HFF-Myc (cell line): ENCODE results near the gene CES5A.
"Not testable (repeated sequence)": the region's sequence is repeated elsewhere in the genome, so short reads cannot be mapped to it uniquely, and the experiment has no call there.

Experiments
- DNase-seq: peaks from one replicate; pipeline ENCODE4 v3.0.0-alpha.2; 2011; ENCODE audit warnings: low read depth; ENCODE audit errors: extremely low read depth
- H3K4me3 ChIP-seq: replicated peaks from 2 replicates; pipeline ENCODE4 v1.5.1; 2011; ENCODE audit warnings: low read depth, mild to moderate bottlenecking, control low read depth, low read length
- CTCF ChIP-seq: IDR thresholded peaks from 2 replicates; pipeline ENCODE4 v1.5.1; 2012; ENCODE audit warnings: mild to moderate bottlenecking, low read depth, low read length, control low read depth; ENCODE audit errors: missing control alignments

CES5A gene

GRCh38 chr16:55861288-55861687, 13.9 kb downstream of the CES5A start:
- no peak for DNase-seq
- no peak for TF ChIP-seq CTCF
- no peak overlapping the region for H3K4me3 ChIP-seq

- not testable (repeated sequence) for H3K4me3 ChIP-seq, DNase-seq
These were observed 17.5 kb downstream of the CES5A start for GRCh38 chr16:55857650-55858049.

GRCh38 chr16:55856950-55857349, 18.2 kb downstream of the CES5A start:
- no peak for DNase-seq
- TF ChIP-seq CTCF, result no peak
- no peak overlapping the region for H3K4me3 ChIP-seq

GRCh38 chr16:55853114-55853513, 22.1 kb downstream of the CES5A start:
- TF ChIP-seq CTCF, result no peak
- H3K4me3 ChIP-seq, result no peak overlapping the region
- no peak for DNase-seq

DNA sequence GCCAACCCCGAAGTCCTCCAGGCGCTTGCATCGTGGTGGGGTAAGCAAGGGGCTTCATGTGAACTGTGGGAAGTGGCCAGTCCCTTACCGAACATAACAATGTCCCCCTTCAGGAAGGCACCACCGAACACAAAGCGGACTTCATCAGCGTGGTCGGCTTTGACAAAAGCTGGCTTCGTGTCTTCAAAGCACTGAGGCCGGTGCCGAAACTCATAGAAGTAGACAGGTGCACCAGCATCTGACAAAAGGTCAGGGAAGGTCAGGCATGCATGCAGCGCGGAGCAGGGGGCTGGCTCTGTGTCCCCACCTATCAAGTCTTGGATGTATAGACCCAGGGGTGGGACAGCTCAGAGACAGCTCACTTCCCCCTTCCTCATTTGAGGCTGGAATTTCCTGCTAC, 25.6 kb downstream of the CES5A start:
- DNase-seq, result no peak
- TF ChIP-seq CTCF, result no peak
- H3K4me3 ChIP-seq, result no peak overlapping the region

- TF ChIP-seq CTCF, result no peak
- no peak overlapping the region for H3K4me3 ChIP-seq
- no peak for DNase-seq
These were observed 28.4 kb downstream of the CES5A start for GRCh38 chr16:55846598-55847346.

- no peak overlapping the region for H3K4me3 ChIP-seq
- no peak for TF ChIP-seq CTCF
- DNase-seq, result no peak
These were observed 32.1 kb downstream of the CES5A start for GRCh38 chr16:55843105-55843395.
